IPS-18a (cell line): ENCODE data around the gene GALNT8.

Source experiments
- H3K27ac ChIP-seq: one replicate; pipeline ENCODE4 v1.5.1; 2013; ENCODE audit warnings: low read length
- H3K27me3 ChIP-seq: one replicate; pipeline ENCODE4 v1.6.1; 2013; ENCODE audit warnings: mild to moderate bottlenecking, low read length; ENCODE audit not compliant: control insufficient read depth, insufficient read depth
- H3K36me3 ChIP-seq: one replicate; pipeline ENCODE4 v1.6.1; 2013; ENCODE audit warnings: low read depth, low read length; ENCODE audit not compliant: control insufficient read depth
- H3K4me1 ChIP-seq: one replicate; pipeline ENCODE4 v1.6.1; 2013; ENCODE audit warnings: low read depth, low read length; ENCODE audit not compliant: control insufficient read depth
- H3K4me3 ChIP-seq: one replicate; pipeline ENCODE4 v1.5.1; 2013; ENCODE audit warnings: low read length
- H3K9ac ChIP-seq: one replicate; pipeline ENCODE4 v1.6.1; 2013; ENCODE audit warnings: mild to moderate bottlenecking, low read length, moderate library complexity
- H3K9me3 ChIP-seq: one replicate; pipeline ENCODE4 v1.6.1; 2013; ENCODE audit warnings: low read depth, low read length; ENCODE audit not compliant: control insufficient read depth

Gene GALNT8

DNA sequence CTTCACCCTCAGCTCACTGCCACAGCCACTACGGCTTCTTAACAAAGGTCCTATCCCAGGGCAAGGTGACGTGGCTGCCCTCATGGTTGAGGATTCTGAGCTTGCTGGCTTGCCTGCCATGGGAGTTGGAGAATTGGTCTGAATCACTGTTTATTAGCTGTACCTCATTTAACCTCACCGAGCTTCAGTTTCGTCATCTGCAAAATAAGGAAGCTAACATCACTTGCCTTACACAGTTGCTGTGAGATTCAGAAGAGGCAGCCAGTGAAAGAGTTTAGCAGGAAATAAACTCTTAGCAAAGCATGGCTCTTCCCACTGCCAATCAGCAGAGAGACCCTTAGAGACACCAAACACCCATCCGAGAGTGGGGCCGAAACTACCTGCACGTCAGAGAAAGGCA lies 99.5 kb downstream of the GALNT8 start:
- Histone ChIP-seq H3K27me3 (peaks cover 19% of the 10 kb centered on the region), H3K9me3 (no peaks in the 10 kb centered on the region), H3K4me3 (no peak overlapping the region), H3K9ac (no peak overlapping the region), H3K4me1 (no peaks in the 10 kb centered on the region), H3K27ac (no peak overlapping the region), H3K36me3 (no peaks in the 10 kb centered on the region)

DNA sequence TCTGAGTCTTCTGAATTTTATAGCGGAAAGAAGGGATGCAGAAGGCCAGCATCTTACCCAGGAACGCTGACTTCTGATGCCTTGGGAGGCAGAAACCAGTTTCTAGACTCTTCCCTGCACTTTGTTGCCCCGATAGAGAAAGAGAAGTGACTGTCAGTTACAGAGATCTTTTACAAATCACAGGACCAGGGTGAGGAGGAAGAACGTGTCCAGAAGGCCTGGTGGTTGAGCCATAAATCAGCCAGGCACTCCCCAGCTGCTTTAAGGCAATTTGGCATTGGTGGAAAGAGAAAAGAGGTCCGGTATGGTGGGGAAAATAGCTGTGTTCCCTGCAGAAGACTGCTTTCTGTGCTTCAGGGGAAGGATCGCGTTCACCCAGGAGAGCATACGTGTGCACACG lies 100.8 kb downstream of the GALNT8 start:
- no peaks in the 10 kb centered on the region for H3K9me3 ChIP-seq
- no peak overlapping the region for H3K4me3 ChIP-seq
- no peaks in the 10 kb centered on the region for H3K4me1 ChIP-seq
- H3K27ac ChIP-seq = no peak overlapping the region
- no peaks in the 10 kb centered on the region for H3K36me3 ChIP-seq
- peaks cover 19% of the 10 kb centered on the region for H3K27me3 ChIP-seq
- H3K9ac ChIP-seq = no peak overlapping the region
